Aorta (tissue), 5 donors: Measurements from ENCODE around the gene LARP6. TPM values are rescaled to one million over a fixed set of nuclear protein-coding genes. Genes with fewer than 3 reads are reported as not detected.
A peak's percentile ranks its signal among the peaks of the same experiment; 100 is the strongest.

Source experiments
- ATAC-seq: fragments of 200-7000 bp; cut with Tn5 transposase; one replicate; pipeline ENCODE4 v1.9.1; 2022; ENCODE audit warnings: moderate library complexity; ENCODE audit not compliant: low FRiP score
- DNase-seq, 2 donors: peaks; one replicate each; pipeline ENCODE4 v3.0.0-alpha.2; 2020
- H3K27ac ChIP-seq, 2 donors: one replicate each; pipeline ENCODE4 v1.5.1; 2013; ENCODE audit warnings: low read length in 2 of 2, mild to moderate bottlenecking in 2 of 2, moderate library complexity in 2 of 2, control low read depth in 1 of 2, inconsistent platforms in 1 of 2, low read depth in 1 of 2
- H3K27me3 ChIP-seq, 2 donors: one replicate each; pipeline ENCODE4 v1.6.1; 2013; ENCODE audit warnings: control low read depth in 1 of 2, low read length in 1 of 2, mild to moderate bottlenecking in 1 of 2, moderate library complexity in 1 of 2; ENCODE audit not compliant: insufficient read depth in 2 of 2, control insufficient read depth in 1 of 2
- H3K36me3 ChIP-seq, 2 donors: one replicate each; pipeline ENCODE4 v1.6.1; 2013; ENCODE audit warnings: control low read depth in 1 of 2, low read length in 1 of 2, mild to moderate bottlenecking in 1 of 2; ENCODE audit not compliant: insufficient read depth in 2 of 2, control insufficient read depth in 1 of 2
- H3K4me1 ChIP-seq, 2 donors: one replicate each; pipeline ENCODE4 v1.6.1; 2013; ENCODE audit warnings: low read length in 2 of 2, control low read depth in 1 of 2, mild to moderate bottlenecking in 1 of 2, moderate library complexity in 1 of 2; ENCODE audit not compliant: insufficient read depth in 2 of 2, control insufficient read depth in 1 of 2
- H3K4me3 ChIP-seq, 2 donors: one replicate each; pipeline ENCODE4 v1.5.1; 2013; ENCODE audit warnings: low read length in 2 of 2, control low read depth in 1 of 2, mild to moderate bottlenecking in 1 of 2
- H3K9me3 ChIP-seq: one replicate; pipeline ENCODE4 v1.6.1; 2013; ENCODE audit warnings: mild to moderate bottlenecking, low read length; ENCODE audit not compliant: control insufficient read depth
- WGBS, 2 donors: extraction: QIAGEN DNeasy Blood & Tissue Kit; methylation state at CpG; one replicate each; pipeline ENCODE4 v1.1.7; 2013; 5-methylcytosine and 5-hydroxymethylcytosine counted together
- intact Hi-C, 2 donors: fragments of 100-400 bp; cut with DNase I; formaldehyde crosslinking; loops; one replicate each; pipeline versions ENCODE4 v1.14.2 to v1.15.0; 2022
- long read RNA-seq, 2 donors: library from polyadenylated mRNA; unstranded; transcript quantifications; one replicate each; pipeline ENCODE4 v2.0.0, GENCODE V29; 2020 to 2021
- polyA plus RNA-seq, 2 donors: library from polyadenylated mRNA; stranded (reverse); fragments of 200-250 nt; gene quantifications; one replicate each; pipeline ENCODE4 v1.2.3, GENCODE V29; 2013
- total RNA-seq, 2 donors: library from RNA; stranded (reverse); fragmentation: NEBNext Ultra II Directional; extraction: Animal tissue kit (Norgen Biotek cat#: 25700); gene quantifications; one replicate each; pipeline ENCODE4 v1.2.1, GENCODE V29; 2021
- donor health status: healthy with polysubstance abuse.
- donor health status: Bipolar disorder and iron deficiency.
- donor health status: DM: no; HTN: no; CAD: no.
- donor health status: DM: no; HTN: no; CAD: no.
- donor health status: DM: yes; HTN: yes; CAD: no.

Gene LARP6
- total RNA-seq: 10 to 100 TPM; 42.2 to 49.7 TPM
- polyA plus RNA-seq: 10 to 100 TPM; 31.2 to 73.3 TPM
- long read RNA-seq, donor 1, full-length matches to known transcripts: 15 of 20 reads
- long read RNA-seq, donor 1, partial matches to known transcripts: 3 of 20 reads
- long read RNA-seq, donor 1, other reads (novel, unspliced or antisense): 2 of 20 reads
- long read RNA-seq, donor 2, full-length matches to known transcripts: 32 of 38 reads
- long read RNA-seq, donor 2, partial matches to known transcripts: 0 of 38 reads
- long read RNA-seq, donor 2, other reads (novel, unspliced or antisense): 6 of 38 reads

GRCh38 chr15:70853973-70854665, at the start of gene LARP6:
Gene LARP6, minus strand, starts transcription at chr15:70854157. Its CDS starts 69 bp downstream, at chr15:70854088.
- WGBS, 2 donors: 0% methylated on average over 34 to 78 of the region's 78 CpGs

DNA sequence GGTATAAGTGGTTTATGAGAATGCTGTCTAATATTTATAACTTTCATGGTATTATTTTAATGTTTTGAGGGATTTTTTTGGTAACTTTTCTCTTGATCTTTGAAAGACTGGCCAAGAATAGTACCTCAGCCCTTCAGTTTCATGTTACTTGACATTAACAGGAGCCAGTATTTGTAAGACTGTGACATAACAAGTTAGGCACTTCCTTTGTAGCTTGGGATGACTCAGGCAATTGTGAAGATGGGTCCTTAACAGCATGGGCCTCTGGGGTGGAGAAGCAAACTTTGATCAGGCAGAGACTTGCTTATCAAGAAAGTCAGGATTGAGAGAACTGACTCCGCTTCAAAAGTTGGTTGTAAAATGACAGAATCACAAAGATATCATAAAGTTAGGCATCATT, 48.1 kb upstream of the LARP6 start:
- Histone ChIP-seq H3K9me3 (no peaks in the 10 kb centered on the region), H3K27me3 (no peaks in the 10 kb centered on the region), H3K27ac (no peak overlapping the region), H3K4me3 (no peak overlapping the region), H3K36me3 (peaks cover 3 to 5% of the 10 kb centered on the region in 2 donors), H3K4me1 (no peaks in the 10 kb centered on the region)
- intact Hi-C loops: no loop called here
- 96 to 97% methylated on average over 1 of the region's 1 CpG for WGBS, 2 donors
- DNase-seq (no peak), ATAC-seq (no peak)

More at GRCh38 chr15:70853973-70854665, at the start of gene LARP6:
- H3K27me3 ChIP-seq: no peaks in the 10 kb centered on the region
- H3K4me1 ChIP-seq: no peaks in the 10 kb centered on the region
- intact Hi-C loops: no loop called here
- peak; percentile 76 to 90 for DNase-seq
- peaks cover 0 to 2% of the 10 kb centered on the region in 2 donors for H3K36me3 ChIP-seq
- ATAC-seq: peak; percentile 88
- peak within 1 kb of the TSS; percentile 72 to 73 for H3K4me3 ChIP-seq
- no peaks in the 10 kb centered on the region for H3K9me3 ChIP-seq
- H3K27ac ChIP-seq: peak within 1 kb of the TSS; percentile 83 to 87

DNA sequence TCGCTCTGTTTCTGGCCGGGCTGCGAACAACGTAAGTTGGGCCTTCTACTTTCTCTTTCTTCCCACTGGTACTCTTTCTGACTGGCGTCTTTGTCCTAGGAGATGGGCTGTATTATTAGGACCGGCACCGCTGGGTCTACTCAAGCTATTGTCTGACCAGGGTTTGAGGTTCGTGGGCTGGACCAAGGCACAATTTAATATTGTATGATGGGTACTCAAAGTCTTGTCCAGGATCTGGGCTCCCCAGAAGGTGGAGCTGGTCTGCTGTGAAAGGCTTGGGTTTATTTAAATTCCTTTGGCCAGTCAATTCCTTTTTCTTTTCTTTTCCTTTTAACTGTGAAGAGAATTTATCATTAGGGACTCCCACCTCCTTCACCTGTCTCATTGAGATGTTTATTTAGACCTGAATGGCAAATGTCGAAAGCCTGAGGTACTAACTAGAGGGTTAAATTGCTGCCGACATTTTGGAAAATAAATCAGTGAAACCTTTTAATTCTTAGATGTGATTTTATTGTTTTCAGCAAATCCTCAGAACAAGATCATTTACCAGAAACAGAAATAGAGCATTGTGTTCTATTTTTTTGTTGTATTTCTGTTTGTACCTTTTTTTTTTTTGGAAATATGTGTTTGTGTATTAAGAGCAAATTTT, 39.1 kb upstream of the LARP6 start:
- Histone ChIP-seq H3K4me1 (peaks cover 0 to 3% of the 10 kb centered on the region in 2 donors), H3K36me3 (no peaks in the 10 kb centered on the region), H3K4me3 (peak overlapping the region; percentile 45 to 93), H3K27me3 (no peaks in the 10 kb centered on the region), H3K27ac (peak overlapping the region in 1 of 2 donors; percentile 83), H3K9me3 (no peaks in the 10 kb centered on the region)
- 1 to 3% methylated on average over 10 of the region's 10 CpGs for WGBS, 2 donors
- peak; percentile 76 for ATAC-seq
- DNase-seq: peak in 1 of 2 donors; percentile 69
- intact Hi-C loops: no loop called here

GRCh38 chr15:70892002-70892911, 38.3 kb upstream of the LARP6 start, which contains the start of the genes LRRC49 and THAP10:
Gene LRRC49, plus strand, starts transcription at chr15:70892826. Its CDS starts 69 bp downstream, at chr15:70892895.
Gene THAP10, minus strand, starts transcription at chr15:70892433. Its CDS starts 161 bp downstream, at chr15:70892272.
- H3K4me1 ChIP-seq: peaks cover 0 to 3% of the 10 kb centered on the region in 2 donors
- WGBS, 2 donors: 0 to 1% methylated on average over 61 of the region's 61 CpGs
- no peaks in the 10 kb centered on the region for H3K27me3 ChIP-seq
- H3K36me3 ChIP-seq: no peaks in the 10 kb centered on the region
- DNase-seq (peak; percentile 91 to 93), ATAC-seq (peak; percentile 97)
- no peaks in the 10 kb centered on the region for H3K9me3 ChIP-seq
- peak within 1 kb of the TSS in 1 of 2 donors; percentile 83 for H3K27ac ChIP-seq
- H3K4me3 ChIP-seq: peak within 1 kb of the TSS; percentile 45 to 93
- intact Hi-C loops: no loop called here

- Histone ChIP-seq H3K9me3 (no peaks in the 10 kb centered on the region), H3K27me3 (no peaks in the 10 kb centered on the region), H3K4me1 (no peaks in the 10 kb centered on the region), H3K36me3 (no peaks in the 10 kb centered on the region), H3K27ac (no peak overlapping the region), H3K4me3 (no peak overlapping the region)
- DNase-seq (no peak), ATAC-seq (no peak)
- WGBS, 2 donors: 89 to 92% methylated on average over 2 of the region's 2 CpGs
- intact Hi-C loops: no loop called here
Measured at GRCh38 chr15:70882361-70882760, 28.4 kb upstream of the LARP6 start.

GRCh38 chr15:70880781-70881180, 26.8 kb upstream of the LARP6 start:
- DNase-seq: no peak
- WGBS, 2 donors: 90 to 97% methylated on average over 2 of the region's 2 CpGs
- intact Hi-C loops: no loop called here

GRCh38 chr15:70879401-70879800, 25.4 kb upstream of the LARP6 start:
- no peak overlapping the region for H3K4me3 ChIP-seq
- intact Hi-C loops: loop anchor here in 1 of 2 donors (10.0 kb wide), 1 partner anchor 205 kb away; no protein-coding TSS in a partner anchor
- ATAC-seq: no peak
- no peaks in the 10 kb centered on the region for H3K9me3 ChIP-seq
- DNase-seq: no peak
- H3K27ac ChIP-seq: no peak overlapping the region
- no peaks in the 10 kb centered on the region for H3K27me3 ChIP-seq
- no peaks in the 10 kb centered on the region for H3K4me1 ChIP-seq
- H3K36me3 ChIP-seq: no peaks in the 10 kb centered on the region
- WGBS, 2 donors: 32% methylated on average over 2 of the region's 2 CpGs

More at GRCh38 chr15:70880781-70881180, 26.8 kb upstream of the LARP6 start:
- no peak for ATAC-seq
- H3K9me3 ChIP-seq: no peaks in the 10 kb centered on the region
- H3K27ac ChIP-seq: no peak overlapping the region
- H3K4me3 ChIP-seq: no peak overlapping the region
- no peaks in the 10 kb centered on the region for H3K4me1 ChIP-seq
- H3K36me3 ChIP-seq: no peaks in the 10 kb centered on the region
- no peaks in the 10 kb centered on the region for H3K27me3 ChIP-seq

GRCh38 chr15:70876683-70877082, 22.7 kb upstream of the LARP6 start:
- no peak for ATAC-seq

More at GRCh38 chr15:70876683-70877082, 22.7 kb upstream of the LARP6 start:
- Histone ChIP-seq H3K9me3 (peaks cover 2% of the 10 kb centered on the region), H3K27me3 (peaks cover 0 to 2% of the 10 kb centered on the region in 2 donors), H3K4me1 (no peaks in the 10 kb centered on the region), H3K36me3 (no peaks in the 10 kb centered on the region), H3K27ac (no peak overlapping the region), H3K4me3 (no peak overlapping the region)
- DNase-seq: no peak
- intact Hi-C loops: loop anchor here in 1 of 2 donors (10.0 kb wide), 1 partner anchor 202 kb away; no protein-coding TSS in a partner anchor
- 64 to 73% methylated on average over 2 of the region's 2 CpGs for WGBS, 2 donors
